ENCODE measurements around the gene SMIM26.

SMIM26 gene

DNA sequence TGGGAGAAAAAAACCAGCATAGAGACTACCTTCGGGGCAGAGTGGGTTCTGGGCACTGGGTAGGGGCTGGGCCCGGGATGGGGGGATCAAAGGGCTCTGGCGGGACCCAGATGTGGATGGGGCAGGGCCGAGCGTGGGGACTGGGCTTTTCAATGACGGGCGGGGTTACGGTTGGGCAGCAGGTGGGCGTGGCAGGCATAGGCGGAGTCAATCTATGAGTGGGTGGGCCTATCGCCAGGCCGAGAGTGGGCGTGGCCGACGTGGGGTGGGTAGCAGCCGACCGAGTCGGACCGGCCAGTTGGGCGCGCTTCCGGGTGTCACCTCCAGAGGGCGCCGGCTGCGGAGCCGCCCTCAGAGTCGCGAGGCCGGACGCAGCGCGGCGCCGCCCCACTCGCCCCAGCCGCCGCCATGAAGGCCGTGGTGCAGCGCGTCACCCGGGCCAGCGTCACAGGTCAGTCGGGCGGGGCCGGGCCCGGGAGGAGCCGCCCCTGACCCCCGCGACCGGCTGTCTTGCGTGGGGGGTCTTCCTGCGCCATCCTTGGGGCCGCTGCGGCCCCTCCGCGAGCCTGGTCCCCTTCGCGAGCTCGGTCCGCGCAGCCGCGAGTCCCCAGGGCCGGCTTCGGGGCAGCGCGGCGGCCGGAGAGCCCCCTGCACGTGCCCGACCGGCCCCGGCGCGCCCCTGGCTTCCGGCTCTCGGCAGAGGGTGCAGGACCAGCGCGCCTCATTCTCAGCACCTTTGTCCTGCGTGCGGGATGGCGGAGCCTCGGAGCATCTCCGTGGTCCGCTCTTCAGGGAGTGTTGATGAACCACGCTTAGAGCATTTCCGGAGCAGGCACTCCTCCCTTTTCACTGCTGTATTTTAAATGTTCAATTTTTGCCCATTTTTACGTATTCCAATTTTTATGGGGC lies 20.7 kb downstream of the SMIM26 start, which contains the start of gene DTD1:
TSS of gene DTD1 (plus strand) at position 390 of the 909 bp plus-strand sequence. CDS start at position 409, 19 bp downstream.
- peak; percentile 55 to 62 (median 56) for DNase-seq

DNA sequence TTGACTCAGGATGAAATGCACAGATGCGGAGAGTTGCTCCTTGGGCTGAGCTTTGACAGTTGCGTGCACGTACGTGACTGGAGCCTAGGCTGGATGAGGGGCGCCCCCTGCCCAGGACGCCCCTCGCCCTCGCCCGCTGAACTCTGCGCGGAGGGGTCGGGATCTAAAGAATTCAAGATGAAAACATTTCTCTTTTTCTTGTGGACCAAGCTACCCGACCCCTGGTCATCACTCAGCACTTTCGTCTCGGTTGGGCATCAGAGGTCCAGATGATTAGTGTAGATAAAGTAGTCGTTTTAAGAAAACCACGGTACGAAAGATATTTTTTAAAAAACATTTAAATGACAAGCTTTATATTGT lies 21.3 kb downstream of the SMIM26 start:
- no peak for DNase-seq

GRCh38 chr20:18589941-18590674 lies 22.9 kb downstream of the SMIM26 start:
- no peak for DNase-seq

DNA sequence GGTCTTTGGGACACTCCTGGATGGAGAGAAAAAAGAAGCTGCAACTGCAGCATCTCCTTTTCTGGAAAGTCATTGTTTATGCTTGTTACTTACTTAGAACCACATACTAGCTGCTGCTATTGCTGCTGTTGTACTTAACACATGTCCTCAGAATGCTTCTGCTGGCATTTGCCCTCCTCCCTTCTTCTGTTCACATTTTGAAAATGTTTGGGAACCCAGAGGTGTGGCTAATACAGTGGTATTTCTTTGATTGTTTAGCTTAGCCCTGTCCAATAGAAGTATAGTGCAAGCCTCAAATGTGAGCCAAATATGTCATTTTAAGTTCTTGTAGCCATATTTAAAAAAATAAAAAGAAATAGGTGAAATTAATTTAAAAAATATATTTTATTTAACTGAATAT lies 29.0 kb downstream of the SMIM26 start:
- no peak for DNase-seq

GRCh38 chr20:18609741-18610140 lies 42.5 kb downstream of the SMIM26 start:
- DNase-seq = no peak

DNA sequence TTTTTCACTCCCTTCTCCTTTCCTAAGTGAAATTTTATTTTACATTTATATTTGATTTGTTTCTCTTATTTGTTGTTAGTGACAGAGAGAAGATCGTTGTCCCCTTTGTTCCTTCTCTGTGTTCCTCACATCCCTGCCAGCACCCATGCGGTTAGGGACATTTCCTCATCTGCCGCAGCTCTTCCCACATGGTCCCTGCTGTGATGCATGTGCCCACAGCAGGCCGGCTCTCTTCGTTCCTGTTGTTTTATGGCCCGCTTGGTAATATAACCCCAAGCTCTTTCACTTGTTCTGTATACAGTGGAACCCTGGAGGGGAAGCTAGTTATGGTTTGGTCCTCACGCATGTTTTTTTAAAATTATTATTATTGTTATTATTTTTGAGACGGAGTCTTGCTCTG lies 44.3 kb downstream of the SMIM26 start:
- no peak for DNase-seq

GRCh38 chr20:18613553-18613952 lies 46.3 kb downstream of the SMIM26 start:
- DNase-seq = no peak

GRCh38 chr20:18614244-18614643 lies 47.0 kb downstream of the SMIM26 start:
- no peak for DNase-seq

DNA sequence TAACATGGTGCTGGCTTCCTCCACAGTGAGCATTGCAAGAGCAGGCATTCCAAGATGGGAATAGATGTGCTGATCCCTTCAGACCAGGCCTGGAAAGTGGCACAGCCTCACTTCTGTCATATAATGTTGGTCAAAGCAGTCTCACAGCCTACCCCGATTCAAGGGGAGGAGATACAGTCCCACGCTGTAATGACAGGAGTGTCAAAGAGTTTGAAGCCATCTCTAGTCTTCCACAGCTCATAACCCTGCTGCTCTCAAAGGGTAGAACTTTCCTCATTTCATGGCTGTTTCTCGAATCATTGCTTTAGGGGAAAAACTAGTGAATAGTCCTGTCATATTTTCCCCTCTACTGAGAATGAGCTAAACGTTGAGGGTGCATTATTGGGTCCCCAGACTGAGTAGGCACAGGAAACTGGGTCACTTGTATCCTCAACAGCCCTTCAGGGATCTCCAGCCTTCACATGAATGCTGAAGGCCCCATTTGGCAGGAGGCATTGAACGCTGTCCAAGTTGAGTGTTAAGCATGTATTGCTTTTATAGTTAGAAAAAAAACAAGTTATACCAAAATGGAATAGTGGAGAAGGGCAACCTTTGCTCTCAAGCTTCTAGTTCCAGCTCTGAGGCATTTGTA lies 47.9 kb downstream of the SMIM26 start:
- no peak for DNase-seq
